Activated CD8-positive, alpha-beta memory T cell treated with anti-CD3 and anti-CD28 coated beads, Interleukin-2, amount 50 U/mL, for 48 hours (primary cell): ENCODE data around the gene CREB5.
"Not testable (repeated sequence)": the region's sequence is repeated elsewhere in the genome, so short reads cannot be mapped to it uniquely, and the experiment has no call there.

Experiments used
- DNase-seq: peaks from one replicate; pipeline ENCODE4 v3.0.0-alpha.2; 2020

Gene CREB5

DNA sequence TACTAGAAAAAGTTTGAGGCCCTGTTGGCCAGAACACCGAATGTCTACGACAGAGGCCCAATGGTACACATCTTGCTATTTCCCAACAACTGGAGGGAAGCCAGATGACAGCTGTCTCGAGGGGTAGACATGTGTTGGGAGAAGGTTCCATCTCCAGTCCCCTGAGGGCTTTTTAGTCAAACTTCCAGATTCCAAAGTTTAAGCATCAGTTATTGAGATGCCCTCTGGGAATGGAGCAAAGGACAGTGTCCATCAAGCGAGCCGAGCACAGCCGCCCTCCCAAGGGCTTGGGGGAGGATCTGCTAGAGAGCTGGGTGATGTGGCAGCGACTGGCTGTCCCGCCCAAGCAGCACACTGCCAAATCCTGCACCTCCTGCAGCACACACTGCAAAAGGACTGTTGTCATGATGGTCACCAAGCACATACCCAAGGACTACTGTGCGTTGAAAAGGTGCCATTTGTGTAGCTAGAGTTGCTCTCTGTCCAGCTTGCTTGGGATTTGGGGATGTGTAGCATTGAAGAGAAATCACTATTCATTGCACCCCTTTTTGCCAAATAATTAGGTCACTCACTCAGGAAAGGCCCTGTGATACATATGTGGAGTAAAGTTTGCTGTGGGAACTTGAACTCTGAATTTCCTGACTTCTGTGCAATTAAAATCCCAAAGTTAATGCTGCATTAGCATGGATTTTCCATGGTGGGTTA lies 381.2 kb downstream of the CREB5 start:
- DNase-seq: no peak

DNA sequence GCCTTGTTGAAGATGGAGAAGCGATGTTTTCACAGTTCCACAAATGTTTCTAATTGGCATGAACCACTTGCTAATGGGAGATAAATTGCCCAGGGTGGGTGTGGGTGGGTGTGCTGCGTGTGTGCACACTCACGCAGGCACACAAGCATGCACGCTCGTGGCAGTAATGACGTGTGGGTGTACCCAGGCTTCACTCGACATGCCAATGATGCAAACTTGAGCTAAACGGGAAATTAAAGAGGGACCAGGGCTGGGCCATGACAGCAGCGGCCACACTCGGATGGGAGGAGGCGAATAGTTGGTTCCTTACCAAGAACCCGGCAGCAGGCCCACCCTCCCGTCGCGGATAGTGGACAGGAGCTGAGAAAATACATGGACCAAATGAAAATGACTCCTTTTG lies 386.0 kb downstream of the CREB5 start:
- DNase-seq: no peak

DNA sequence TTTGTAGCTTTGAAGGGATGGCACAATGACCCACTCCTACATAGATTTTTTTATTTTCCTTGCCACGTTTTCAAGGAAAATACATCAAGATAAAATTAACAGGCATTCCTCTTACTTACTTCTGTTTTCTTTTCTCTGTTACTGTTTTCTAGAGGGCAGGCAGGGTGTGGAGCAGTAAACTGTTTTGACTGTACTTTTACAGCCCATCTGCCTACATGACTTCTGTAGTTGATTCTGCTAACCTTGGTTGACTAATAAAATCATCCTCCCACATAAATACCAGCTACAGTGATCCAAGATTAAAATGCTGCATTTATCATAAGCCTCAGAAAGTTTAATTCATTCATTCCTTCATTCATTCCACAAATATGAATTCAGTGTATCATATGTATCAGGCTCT lies 387.3 kb downstream of the CREB5 start:
- no peak for DNase-seq

DNA sequence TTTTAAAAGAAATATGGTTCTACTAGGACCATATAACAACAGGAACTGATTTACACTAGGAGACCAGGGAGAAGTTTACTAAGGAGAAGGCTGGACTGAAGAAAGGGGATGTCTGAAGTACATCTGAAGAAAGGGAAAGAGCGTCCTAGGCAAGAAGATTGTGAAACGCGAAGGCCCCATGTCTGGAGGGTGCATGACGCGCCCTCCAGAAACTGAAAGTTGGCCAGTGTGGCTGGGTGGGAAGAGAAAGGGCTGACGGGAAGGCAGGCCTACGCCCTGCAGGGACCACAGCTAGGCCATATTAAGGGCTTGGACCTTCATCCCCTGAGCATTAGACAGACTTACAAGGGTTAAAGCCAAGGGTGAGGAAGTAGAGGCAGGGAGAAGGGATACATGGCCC lies 387.8 kb downstream of the CREB5 start:
- no peak for DNase-seq

DNA sequence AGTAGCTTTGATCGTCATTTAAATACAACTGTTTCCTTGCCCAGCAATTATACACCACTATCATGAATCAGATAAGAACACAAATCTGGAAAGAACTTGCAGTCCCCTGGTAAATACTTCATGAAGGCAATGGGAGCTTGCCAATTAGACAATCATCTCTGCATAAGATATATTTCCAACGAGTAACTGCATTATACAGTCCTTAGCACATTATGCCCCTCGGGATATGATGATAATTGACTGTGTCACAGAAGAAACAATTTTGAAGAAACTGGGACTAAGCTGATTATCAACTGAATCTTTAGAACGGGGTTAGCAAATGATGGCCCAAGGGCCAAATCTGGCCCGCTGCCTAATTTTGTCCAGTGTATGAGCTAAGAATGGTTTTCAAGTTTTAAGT lies 390.1 kb downstream of the CREB5 start:
- DNase-seq: no peak

DNA sequence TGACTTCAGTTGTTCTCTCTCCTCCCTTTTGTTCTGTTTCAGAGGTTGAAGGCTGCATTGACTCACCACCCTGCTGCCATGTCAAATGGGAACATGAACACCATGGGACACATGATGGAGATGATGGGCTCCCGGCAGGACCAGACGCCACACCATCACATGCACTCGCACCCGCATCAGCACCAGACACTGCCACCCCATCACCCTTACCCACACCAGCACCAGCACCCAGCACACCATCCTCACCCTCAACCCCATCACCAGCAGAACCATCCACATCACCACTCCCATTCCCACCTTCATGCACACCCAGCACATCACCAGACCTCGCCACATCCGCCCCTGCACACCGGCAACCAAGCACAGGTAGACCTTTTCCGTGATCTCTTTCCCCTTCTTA lies 391.8 kb downstream of the CREB5 start:
- no peak for DNase-seq

DNA sequence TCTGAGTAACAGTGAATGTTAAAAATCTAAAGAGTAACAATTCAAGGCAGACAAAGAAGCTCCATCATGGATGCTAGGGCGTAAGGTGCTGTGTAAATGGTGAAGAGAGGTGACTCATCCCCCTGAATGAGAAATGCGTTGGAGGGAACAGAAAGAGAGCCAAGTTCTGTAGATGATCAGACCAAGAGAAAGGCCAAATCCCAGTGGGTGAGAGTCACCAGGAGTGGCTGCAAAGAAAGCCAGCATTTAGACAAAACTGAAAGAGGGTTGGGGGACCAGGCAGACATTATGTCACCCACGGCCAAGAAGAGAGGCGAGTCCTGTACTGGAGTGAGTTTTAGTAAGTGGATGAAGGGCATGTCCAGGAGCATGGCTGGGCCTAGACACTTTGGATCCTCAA lies 392.7 kb downstream of the CREB5 start:
- no peak for DNase-seq

DNA sequence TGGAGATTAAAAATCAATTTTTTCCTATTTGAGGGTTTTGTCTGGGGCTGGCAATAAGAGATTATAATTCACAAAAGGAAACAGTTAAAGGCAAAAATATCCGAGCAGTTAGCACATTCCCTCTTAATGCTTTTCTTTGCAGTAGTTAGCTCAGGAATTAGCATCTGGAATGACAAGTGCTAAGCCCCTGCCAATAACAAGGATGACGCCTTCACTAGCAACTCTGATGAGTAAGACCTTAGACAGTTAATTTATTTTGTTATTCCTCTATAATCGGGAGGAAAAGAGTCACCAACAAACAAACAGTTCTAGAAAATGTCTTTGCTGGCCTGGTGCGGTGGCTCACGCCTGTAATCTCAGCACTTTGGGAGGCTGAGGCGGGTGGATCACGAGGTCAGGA lies 394.5 kb downstream of the CREB5 start:
- DNase-seq: no peak

DNA sequence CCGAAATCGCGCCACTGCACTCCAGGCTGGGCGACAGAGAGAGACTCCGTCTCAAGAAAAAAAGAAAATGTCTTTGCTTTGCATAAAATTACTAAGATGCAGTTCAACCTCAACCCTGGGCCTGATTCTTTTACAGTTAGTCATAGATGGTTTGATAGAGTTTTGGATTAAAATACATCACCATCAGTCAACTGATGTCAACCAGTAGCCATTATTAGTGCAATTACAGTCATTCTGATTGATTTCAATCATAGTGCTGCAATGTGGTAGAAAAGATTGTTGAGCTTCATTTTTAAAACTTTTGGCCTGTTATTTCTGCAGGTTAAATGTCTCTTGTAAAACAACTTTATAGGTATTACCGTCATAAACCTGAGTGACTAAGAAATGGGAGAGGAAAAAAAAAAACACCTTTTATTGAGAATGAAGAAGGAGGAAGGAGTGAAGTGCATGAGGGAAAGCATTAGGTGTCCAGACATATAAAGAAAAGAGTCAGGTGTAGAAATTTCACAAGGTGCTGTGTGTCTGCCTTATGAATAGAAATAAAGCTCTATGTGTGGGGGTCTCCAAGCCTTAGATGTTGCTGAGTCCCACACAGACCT lies 395.2 kb downstream of the CREB5 start:
- DNase-seq: no peak

DNA sequence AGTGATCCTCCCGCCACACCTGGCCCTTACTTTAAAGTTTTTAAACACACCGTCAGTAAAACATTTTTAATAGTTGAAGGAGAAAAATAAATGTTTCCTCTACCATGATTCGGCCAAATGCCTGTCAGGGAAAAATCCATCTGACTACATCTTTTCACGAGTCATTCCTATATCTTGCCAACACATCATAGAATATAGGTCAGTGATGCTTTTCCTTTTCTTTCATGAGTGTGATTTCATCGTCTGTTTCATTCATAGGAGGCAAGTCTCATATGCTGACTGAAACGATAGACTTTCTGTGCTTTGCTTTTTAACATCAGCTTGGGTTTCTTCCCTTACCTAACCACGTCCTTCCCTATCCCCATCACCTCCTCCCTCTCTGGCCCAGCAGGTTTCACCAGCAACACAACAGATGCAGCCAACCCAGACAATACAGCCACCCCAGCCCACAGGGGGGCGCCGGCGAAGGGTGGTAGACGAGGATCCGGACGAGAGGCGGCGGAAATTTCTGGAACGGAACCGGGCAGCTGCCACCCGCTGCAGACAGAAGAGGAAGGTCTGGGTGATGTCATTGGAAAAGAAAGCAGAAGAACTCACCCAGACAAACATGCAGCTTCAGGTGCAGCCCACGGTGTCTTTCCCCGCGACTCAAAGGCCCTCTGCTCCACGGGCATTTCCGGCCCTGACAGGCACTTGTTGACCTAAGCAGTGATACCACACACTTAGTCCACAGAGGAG lies 396.6 kb downstream of the CREB5 start:
- no peak for DNase-seq

DNA sequence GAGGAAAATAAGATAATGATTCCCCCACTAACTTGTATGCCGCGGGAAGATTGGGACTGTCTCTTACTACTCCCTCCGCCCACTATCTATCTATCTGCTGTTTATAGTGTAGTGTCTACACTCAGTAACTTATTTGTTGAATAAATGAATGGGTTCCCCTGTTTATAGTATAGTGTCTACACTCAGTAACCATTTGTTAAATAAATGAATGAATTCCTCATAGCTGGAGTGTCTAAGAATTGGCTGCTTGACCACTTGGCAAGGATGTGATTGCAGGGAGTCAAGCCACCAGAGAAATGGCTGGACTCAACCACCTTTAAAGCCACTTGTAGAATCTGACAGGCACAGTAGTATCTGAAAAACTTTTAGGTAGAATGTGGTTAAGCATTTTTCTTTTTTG lies 398.7 kb downstream of the CREB5 start:
- no peak for DNase-seq

DNA sequence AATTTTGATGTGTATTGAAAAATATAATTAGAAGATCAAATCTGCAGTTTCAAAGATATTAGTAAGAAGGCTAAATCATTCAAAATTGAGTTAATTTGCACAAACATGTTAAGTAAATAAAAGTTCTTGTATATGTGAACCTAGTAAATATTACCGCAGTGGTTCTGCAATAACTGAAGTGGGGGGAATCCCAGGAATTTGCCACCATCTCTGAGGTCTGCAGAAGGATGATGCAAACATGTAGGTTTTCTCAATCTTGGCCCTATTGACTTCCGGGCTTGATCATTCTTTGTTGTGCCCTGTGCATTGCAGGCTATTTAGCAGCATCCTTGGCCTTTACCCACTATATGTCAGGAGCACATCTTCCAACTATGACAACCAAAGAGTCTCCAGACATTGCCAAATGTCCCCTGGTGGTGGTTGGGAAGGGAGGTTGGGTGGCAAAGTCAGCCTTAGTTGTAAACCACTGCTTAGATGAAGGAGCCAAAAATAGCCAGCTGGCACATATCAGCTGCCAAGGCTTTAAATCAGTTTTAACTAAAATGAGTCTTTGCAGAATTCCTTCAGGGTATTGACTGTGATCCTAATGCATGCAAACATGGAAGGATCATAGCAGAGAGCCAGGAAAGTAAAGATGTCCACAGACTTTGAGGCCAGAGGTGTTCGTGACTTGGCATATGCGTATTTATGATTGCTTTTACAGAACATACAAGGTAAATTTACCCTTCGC lies 399.5 kb downstream of the CREB5 start:
- no peak for DNase-seq

DNA sequence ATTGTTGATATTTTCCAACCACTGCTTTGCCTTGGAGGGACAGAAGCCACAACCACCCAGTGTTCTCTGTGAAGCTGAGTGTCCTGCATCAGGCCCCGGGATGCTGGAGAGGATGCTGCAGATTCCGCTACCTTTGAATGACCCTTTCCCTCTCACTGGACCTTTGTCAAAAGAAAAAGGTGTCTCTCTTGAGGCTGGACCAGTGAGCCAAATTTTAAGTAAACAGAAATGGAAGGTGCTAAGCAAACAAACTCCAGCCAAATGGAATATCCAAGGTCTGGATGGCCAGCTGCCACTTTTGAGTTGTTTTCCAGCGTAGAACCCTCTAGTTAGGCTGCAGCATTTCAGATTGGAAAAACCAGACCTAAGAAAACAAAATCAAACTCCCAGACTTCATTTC lies 400.3 kb downstream of the CREB5 start:
- no peak for DNase-seq

DNA sequence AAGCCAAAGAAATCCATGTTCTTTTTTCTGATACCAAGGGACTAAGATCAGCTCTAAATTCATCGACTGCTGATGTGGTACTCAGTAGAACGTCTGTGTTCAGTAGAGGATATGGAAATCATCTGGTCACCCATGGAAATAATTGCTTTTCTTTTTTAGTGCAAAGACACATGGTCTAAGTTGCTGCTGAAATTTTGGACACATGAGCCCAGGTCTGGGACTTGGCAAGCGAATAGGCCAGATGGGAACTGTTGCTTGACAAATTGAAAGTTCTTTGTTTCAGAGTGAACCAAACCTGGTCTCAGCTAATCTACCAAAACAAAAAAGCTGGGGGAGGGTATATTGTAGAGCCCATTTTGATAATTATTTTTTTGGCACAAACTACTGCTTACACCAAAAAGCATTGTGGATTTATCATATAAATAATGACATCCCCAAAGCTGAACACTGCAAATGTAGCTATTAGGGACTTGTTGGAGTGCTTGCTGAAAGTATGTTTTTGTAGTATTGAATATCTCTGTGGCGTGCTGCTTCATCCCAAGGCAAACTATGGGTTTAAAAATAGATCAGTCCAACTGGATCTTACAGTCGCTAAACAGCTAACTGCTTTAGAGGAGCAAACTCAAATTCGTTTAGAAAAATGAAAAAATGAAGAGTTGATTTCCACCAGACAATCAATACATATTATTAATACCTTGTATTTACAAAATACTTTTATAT lies 401.1 kb downstream of the CREB5 start:
- DNase-seq: no peak

DNA sequence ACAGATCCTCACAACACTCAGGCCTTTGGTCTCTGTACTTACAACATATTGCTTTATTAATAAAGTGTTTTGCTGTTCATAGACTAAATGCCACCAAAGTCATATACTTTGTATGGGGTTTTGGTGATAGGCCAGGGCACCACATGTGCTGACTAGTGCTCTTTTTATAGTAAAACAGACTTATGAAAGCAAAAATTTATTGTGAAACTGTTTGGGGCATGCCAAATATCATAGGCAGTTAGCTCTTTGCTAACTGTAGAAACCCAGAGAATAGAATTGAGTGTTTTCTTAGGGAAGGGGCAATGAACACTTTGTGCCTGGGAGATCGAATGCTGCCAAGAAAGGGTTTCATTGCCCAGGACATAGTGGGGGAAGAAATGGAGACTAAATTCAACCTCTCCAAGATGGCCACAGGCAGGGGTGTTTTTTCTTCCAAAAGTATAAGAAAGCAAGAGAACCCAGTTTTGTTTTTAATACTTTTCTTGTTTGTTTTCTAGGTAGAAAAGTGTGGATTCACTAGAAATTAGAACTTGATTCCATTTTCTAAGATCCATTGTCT lies 403.1 kb downstream of the CREB5 start:
- DNase-seq: no peak

DNA sequence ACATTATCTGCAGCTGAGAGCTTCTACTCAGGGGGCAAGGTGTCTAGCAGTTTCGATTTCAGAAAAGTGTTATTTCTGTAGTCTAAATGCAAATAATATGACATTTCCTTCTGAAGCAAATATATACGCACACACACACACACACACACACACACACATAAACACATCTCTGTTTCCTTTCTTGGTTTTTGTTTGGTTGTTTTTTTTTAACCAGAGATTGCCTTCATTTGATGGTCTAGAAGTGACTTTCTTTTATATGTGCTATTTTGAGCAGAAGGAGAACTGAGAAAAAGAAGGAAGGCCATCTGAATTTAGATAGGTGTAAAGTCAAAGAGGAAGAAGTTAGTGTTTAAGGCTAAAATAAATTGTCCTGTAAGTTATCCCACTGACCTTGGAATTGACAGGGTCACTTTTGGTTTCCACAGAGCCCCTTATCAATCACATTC lies 403.6 kb downstream of the CREB5 start:
- DNase-seq: no peak

DNA sequence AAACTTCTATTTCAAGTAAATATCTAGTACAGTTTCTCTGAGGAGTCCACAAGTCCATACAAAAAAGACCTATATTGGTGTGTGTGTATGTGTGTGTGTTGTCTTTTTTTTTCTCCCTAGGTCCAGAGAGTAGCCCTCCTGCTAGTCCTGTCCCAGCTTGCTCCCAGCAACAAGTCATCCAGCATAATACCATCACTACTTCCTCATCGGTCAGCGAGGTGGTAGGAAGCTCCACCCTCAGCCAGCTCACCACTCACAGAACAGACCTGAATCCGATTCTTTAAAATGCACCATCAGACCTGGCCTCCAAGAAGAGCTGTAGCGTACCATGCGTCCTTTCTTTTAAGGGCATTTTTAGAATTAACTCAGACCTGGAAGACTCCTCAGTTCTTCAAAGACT lies 406.7 kb downstream of the CREB5 start:
- no peak for DNase-seq

DNA sequence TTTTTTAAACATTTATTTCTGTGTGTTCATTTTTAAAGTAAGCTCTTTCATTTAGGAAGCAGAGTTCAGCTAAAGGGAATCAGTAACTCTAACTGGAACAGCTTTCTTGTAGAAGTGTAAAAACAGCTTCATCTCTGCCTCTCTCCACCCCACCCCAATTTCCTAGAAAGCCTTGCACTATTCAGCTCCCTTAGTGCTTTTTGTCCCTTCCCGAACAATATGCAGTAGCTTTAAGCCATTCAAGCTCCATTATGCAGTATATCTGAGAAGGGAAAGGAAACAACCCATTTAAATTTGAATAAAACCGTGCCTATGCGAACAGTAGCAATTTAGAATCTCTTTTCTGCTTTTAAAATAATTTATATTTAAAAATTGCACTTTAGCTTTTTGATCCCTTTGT lies 411.3 kb downstream of the CREB5 start:
- no peak for DNase-seq

DNA sequence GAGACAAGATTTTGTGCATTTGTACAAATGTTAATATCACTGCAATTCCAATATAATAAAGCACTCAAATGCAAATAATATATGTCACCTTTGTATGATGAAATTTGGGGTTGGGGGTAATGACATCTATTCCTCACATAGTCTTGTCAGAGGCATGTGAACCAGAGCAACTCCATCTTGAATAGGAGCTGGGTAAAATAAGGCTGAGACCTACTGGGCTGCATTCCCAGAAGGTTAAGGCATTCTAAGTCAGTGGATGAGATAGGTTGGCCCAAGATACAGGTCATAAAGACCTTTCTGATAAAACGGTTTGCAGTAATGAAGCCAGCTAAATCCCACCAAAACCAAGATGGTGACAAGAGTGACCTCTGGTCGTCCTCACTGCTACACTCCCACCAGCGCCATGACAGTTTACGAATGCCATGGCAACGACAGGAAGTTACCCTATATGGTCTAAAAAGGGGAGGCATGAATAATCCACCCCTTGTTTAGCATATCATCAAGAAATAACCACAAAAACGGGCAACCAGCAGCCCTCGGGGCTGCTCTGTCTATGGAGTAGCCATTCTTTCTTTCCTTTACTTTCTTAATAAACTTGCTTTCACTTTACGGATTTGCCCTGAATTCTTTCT lies 413.6 kb downstream of the CREB5 start:
- not testable (repeated sequence) for DNase-seq

DNA sequence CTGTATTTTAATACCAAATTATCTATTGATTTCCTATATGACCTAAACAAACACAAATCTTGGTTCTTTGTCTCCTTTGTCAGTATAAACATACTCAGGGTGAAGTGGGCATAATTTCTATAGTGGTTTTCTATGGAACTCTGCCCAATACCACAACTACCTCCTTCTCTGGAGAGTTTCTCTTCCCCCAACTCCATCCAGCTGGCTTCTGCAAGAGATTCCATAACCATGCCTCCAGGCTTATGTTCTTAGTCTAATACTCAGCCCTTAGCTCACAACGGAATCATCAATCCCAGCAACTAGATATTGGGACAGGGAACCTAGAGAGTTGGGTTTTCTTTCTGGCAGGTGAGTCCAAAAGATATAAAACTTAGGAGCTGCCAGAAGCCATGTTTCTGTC lies 418.5 kb downstream of the CREB5 start:
- no peak for DNase-seq

DNA sequence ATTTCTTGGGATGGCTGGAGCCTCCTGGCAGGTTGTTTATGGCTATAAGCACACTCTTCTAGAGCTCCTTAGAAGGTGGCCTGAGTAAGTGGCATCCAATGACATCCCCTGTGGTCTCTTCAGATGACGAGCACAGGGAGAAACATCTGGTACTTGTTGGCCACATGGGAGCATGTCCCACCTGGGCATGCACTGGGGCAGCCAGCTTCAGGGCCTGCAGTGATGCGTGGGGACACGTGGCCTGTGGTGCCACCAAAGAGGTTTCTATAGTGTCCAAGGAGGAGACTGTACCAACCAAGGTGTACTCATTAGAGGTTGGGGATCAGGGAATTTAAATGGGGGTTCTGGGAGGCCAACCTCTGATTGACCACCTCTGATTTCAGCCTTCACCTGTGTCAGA lies 420.4 kb downstream of the CREB5 start:
- no peak for DNase-seq

DNA sequence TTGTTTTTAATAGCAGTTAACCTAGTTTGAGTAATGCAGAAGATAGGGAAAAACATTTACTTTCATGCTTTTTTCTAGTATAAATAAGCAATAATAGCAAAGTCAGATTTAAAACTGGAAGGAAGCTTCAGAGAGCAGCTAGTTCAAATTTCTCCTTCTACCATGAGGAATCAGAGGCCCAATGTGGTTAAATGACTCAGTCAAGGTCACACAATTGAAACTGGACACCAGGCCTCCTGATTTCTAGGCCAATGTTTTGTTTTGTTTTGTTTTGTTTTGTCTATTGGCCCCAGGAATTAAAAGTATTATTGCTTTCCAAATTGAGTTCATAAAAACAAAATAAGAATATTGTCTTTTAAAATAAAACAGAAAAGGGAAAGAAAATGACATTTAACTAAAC lies 423.5 kb downstream of the CREB5 start:
- DNase-seq: no peak
